DOHH2 (cell line): ENCODE results near the gene FKBP2.

Source experiments
- H3F3A ChIP-seq: fragments of 200-600 bp; sonication (generic), shearing (Covaris generic); 2 replicates; pipeline ENCODE4 v1.6.0; 2016; ENCODE audit warnings: antibody characterized with exemption, mild to moderate bottlenecking; ENCODE audit not compliant: control insufficient read depth, insufficient read depth
- H3K27ac ChIP-seq: fragments of 200-600 bp; sonication (generic); 2 replicates; pipeline ENCODE4 v1.5.1; 2014; ENCODE audit warnings: low read depth, mild to moderate bottlenecking, low read length, moderate library complexity
- H3K27me3 ChIP-seq: fragments of 200-600 bp; sonication (generic); 2 replicates; pipeline ENCODE4 v1.6.1; 2014; ENCODE audit warnings: mild to moderate bottlenecking, low read length, mixed read lengths; ENCODE audit not compliant: control insufficient read depth
- H3K36me3 ChIP-seq: fragments of 200-600 bp; sonication (generic); 2 replicates; pipeline ENCODE4 v1.6.1; 2014; ENCODE audit warnings: mild to moderate bottlenecking, low read length, moderate library complexity, mixed read lengths; ENCODE audit not compliant: control insufficient read depth
- H3K4me1 ChIP-seq: fragments of 200-600 bp; sonication (generic); 2 replicates; pipeline ENCODE4 v1.6.1; 2014; ENCODE audit warnings: mild to moderate bottlenecking, low read length, mixed read lengths; ENCODE audit not compliant: control insufficient read depth
- H3K4me2 ChIP-seq: fragments of 200-600 bp; sonication (generic); 2 replicates; pipeline ENCODE4 v1.6.0; 2014; ENCODE audit warnings: mild to moderate bottlenecking, low read length, moderate library complexity
- H3K4me3 ChIP-seq: fragments of 200-600 bp; sonication (generic); 2 replicates; pipeline ENCODE4 v1.5.1; 2014; ENCODE audit warnings: mild to moderate bottlenecking, low read length, mixed read lengths
- H3K79me2 ChIP-seq: fragments of 200-600 bp; sonication (generic); 2 replicates; pipeline ENCODE4 v1.6.1; 2014; ENCODE audit warnings: mild to moderate bottlenecking, low read length, mixed read lengths; ENCODE audit not compliant: control insufficient read depth
- H3K9me2 ChIP-seq: fragments of 200-600 bp; sonication (generic); replicated peaks from 2 replicates; pipeline ENCODE4 v1.6.1; 2014; ENCODE audit warnings: mild to moderate bottlenecking, low read length, mixed read lengths; ENCODE audit not compliant: control insufficient read depth
- H3K9me3 ChIP-seq: fragments of 200-600 bp; sonication (generic); 2 replicates; pipeline ENCODE4 v1.6.1; 2014; ENCODE audit warnings: antibody characterized with exemption, low read length, mixed read lengths; ENCODE audit not compliant: control insufficient read depth, insufficient read depth
- H4K20me1 ChIP-seq: fragments of 200-600 bp; sonication (generic); 2 replicates; pipeline ENCODE4 v1.6.0; 2014; ENCODE audit warnings: low read depth, mild to moderate bottlenecking, antibody characterized with exemption, low read length, moderate library complexity; ENCODE audit not compliant: control insufficient read depth, insufficient read depth
- CTCF ChIP-seq: fragments of 200-600 bp; sonication (generic); IDR thresholded peaks from one replicate; pipeline ENCODE4 v1.5.1; 2014; ENCODE audit warnings: antibody characterized with exemption, mild to moderate bottlenecking, low read depth, low read length; ENCODE audit not compliant: poor library complexity, severe bottlenecking
- EZH2phosphoT487 ChIP-seq: fragments of 200-600 bp; sonication (generic); IDR thresholded peaks from 2 replicates; pipeline ENCODE4 v1.6.1; 2017; ENCODE audit warnings: borderline replicate concordance, mild to moderate bottlenecking, antibody characterized with exemption, low read length, moderate library complexity, mixed read lengths

Gene FKBP2

GRCh38 chr11:64198511-64198910 is 42.4 kb upstream of the FKBP2 start:
- no peak overlapping the region for H3K4me3 ChIP-seq
- H3F3A ChIP-seq: peaks cover 11% of the 10 kb centered on the region
- no peaks in the 10 kb centered on the region for H3K9me3 ChIP-seq
- H3K4me2 ChIP-seq: no peak overlapping the region
- peaks cover 91% of the 10 kb centered on the region for H3K36me3 ChIP-seq
- no peaks in the 10 kb centered on the region for H4K20me1 ChIP-seq
- peaks cover 9% of the 10 kb centered on the region; the same call in 1 of the 2 replicates for H3K4me1 ChIP-seq
- no peaks in the 10 kb centered on the region for H3K27me3 ChIP-seq
- no peak overlapping the region for H3K27ac ChIP-seq
- TF ChIP-seq EZH2phosphoT487 (no peak), CTCF (no peak)
- H3K9me2 ChIP-seq: no peaks in the 10 kb centered on the region
- peaks cover 18% of the 10 kb centered on the region for H3K79me2 ChIP-seq

- Histone ChIP-seq H4K20me1 (no peaks in the 10 kb centered on the region), H3K27ac (no peak overlapping the region), H3K4me3 (no peak overlapping the region), H3F3A (peaks cover 34% of the 10 kb centered on the region), H3K4me2 (no peak overlapping the region), H3K27me3 (no peaks in the 10 kb centered on the region), H3K4me1 (peaks cover 39% of the 10 kb centered on the region), H3K9me2 (no peaks in the 10 kb centered on the region), H3K9me3 (no peaks in the 10 kb centered on the region), H3K79me2 (peaks cover 6% of the 10 kb centered on the region), H3K36me3 (peaks cover 82% of the 10 kb centered on the region)
- TF ChIP-seq EZH2phosphoT487 (no peak), CTCF (no peak)
These were observed 39.4 kb upstream of the FKBP2 start for GRCh38 chr11:64201543-64201942.

- Histone ChIP-seq H4K20me1 (no peaks in the 10 kb centered on the region), H3K36me3 (peaks cover 82% of the 10 kb centered on the region), H3K9me2 (no peaks in the 10 kb centered on the region), H3K4me1 (peaks cover 53% of the 10 kb centered on the region), H3K79me2 (peaks cover 15% of the 10 kb centered on the region), H3K27ac (no peak overlapping the region; the same call in 1 of the 2 replicates), H3K4me2 (no peak overlapping the region), H3K27me3 (no peaks in the 10 kb centered on the region), H3F3A (peaks cover 34% of the 10 kb centered on the region), H3K9me3 (no peaks in the 10 kb centered on the region), H3K4me3 (no peak overlapping the region)
- TF ChIP-seq CTCF: no peak
- no peak for TF ChIP-seq EZH2phosphoT487
These were observed 37.9 kb upstream of the FKBP2 start for GRCh38 chr11:64202992-64203391.
